Stimulated activated CD4-positive, alpha-beta T cell treated with anti-CD3 and anti-CD28 coated beads, Interleukin-15, amount 100 ng/mL, for 1 hour (primary cell): ENCODE measurements around the gene LCE5A.
"Not testable (repeated sequence)": the region's sequence is repeated elsewhere in the genome, so short reads cannot be mapped to it uniquely, and the experiment has no call there.

Experiments used
- DNase-seq, 2 donors: peaks; one replicate each; pipeline ENCODE4 v3.0.0-alpha.2; 2020; ENCODE audit warnings: low read depth in 1 of 2, low spot score in 1 of 2

LCE5A gene

GRCh38 chr1:152515434-152515783 lies 4.8 kb downstream of the LCE5A start:
- no peak for DNase-seq

DNA sequence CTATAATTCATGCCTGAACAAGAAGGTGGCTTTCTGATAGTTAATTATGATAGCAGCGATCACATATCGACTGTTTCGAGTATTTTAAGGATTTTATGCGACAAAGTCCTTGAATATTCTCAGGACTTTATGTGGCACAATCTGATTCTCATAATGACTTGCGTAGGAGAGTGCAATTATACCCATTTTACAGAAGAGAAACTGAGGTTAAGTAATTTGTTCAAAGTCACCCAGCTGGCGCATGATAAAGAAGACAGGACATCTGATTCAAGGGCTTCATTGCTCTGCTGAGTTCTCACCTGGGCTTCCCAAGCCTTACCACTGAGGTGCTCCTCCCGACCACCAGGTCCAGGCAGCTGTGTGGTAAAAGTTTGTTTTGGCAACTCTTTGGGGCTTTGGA lies 5.5 kb downstream of the LCE5A start:
- DNase-seq: no peak

DNA sequence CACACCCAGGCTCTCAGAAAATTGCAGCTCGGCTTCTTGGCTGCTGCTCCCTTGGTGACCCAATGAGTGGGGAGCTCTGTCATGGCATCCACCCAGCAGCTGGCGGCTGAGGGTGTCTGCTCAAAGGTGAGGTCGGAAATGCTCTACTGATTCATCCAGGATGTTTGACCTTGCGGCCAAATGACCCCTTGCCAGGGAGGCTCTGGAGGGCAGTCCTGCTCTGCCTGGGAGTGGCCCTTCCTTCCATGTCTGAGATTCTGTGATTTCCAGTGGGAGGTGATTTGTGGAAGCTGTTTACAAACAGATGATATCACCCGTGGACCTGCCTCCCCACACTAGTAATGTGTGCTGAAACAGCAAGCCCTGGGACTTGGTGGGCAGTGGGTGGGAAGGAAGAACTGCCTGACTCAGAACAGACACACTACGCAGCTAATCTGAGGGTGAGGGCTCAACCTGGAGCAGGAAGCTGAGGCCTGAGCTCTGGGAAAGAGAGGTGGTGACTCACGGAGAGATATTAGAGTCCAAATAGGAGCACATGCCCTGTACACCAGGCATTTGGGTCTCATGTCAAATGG lies 6.7 kb downstream of the LCE5A start:
- DNase-seq: no peak

DNA sequence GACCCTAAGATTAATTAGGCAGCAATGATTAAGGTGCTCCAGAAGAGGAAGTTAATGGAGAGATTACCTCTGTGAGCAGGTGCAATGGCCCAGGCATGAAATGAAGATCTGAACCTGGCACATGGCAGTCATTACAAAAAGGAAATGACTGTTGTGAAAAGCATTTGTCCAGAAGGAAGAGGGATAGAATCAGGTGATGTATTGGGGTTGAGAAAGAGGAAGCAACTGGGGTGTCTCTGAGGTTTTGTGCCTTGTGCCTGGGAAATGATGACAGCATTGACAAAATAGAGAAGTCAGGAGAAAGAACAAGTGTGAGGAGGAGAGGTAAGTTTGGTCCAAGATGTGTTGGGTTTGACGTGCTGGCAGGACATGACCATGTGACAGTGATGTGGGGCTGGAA lies 9.2 kb downstream of the LCE5A start:
- no peak for DNase-seq

- no peak for DNase-seq
These were observed 10.0 kb downstream of the LCE5A start for GRCh38 chr1:152520561-152521090.

DNA sequence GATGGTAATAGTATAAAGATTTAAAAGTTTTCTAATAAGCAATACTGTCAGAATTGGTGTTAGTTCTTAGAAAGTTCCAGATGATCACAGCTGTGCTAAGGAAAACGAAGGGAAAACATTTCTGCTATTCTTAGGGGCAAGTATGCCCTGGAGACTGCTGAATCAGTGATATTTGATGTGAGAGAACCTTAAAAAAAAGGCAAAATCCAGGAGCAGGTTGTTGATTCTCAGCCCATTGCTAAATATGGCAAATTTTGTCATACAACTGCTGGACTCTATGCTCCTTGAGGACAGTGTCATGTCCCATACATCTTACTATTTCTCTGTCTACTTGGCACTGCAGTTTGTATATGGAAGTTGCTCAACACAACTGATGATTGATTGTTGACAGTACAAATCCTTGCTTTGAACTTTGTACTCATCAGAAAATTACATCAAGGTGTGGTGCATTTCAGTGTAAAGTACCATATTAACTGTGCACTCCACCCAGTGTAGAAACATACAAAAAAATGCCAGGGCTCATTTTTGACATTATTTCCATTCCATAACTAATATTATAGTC lies 14.6 kb downstream of the LCE5A start:
- no peak for DNase-seq

GRCh38 chr1:152533327-152533938 lies 22.8 kb downstream of the LCE5A start:
- no peak for DNase-seq

- no peak for DNase-seq
These were observed 25.2 kb downstream of the LCE5A start for GRCh38 chr1:152535774-152536173.

GRCh38 chr1:152537496-152537895 lies 26.9 kb downstream of the LCE5A start:
- DNase-seq: no peak

GRCh38 chr1:152539901-152540300 lies 29.3 kb downstream of the LCE5A start:
- no peak for DNase-seq

DNA sequence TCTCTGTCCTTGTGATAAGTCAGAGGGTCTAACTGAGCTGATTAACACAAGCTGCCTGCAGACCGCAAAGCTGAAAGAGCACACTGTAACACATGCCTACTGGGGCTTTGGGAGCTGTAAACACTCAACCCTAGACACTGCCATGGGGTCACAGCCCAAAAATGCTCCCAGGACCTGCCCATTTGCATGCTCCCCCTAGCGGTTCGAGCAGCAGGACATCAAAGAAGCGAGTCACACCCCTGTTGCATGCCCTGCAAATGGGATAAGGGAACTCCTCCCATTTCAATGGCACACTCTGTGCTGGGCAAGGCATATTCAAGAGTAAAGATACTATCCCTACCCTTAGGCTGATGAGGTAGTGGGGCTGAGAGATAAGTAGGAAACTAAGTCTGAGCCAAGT lies 33.2 kb downstream of the LCE5A start:
- DNase-seq: no peak

DNA sequence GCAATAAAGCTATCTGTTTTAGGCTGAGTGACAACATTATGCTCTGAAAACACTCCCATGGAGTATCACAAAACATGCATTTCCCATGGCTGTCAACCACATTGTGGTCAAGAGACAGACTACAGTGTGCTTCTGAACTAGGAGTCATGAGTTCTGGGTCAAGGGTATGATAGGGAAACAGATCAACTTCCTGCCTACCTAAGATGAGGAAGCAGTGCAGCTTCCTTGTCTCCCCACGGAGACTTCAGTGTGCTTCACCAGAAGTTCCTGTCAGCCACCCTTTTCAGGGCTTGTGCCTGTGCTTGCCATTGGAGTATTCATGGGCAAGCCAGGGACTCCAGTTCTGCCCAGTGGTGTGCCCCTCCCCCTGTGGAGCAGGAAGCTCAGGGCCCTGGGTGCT lies 36.1 kb downstream of the LCE5A start:
- DNase-seq: no peak

GRCh38 chr1:152548358-152548757 lies 37.8 kb downstream of the LCE5A start:
- DNase-seq: not testable (repeated sequence)
